Small intestine (tissue), 7 donors: Measurements from ENCODE around the gene PCYT2. TPM values are rescaled to one million over a fixed set of nuclear protein-coding genes. Genes with fewer than 3 reads are reported as not detected.

Experiments used
- DNase-seq, 2 donors: peaks; one replicate each; pipeline versions ENCODE4 v3.0.0 to v3.0.0-alpha.2; 2013
- FAIRE-seq: peaks from 2 replicates; lab custom pipeline; 2012; peaks lifted over from hg19 to GRCh38; lab: Jason Lieb, UNC
- H3K27ac ChIP-seq, 3 donors: one replicate each; pipeline ENCODE4 v1.5.1; 2013; ENCODE audit warnings: low read length in 2 of 3, mild to moderate bottlenecking in 2 of 3, control low read depth in 1 of 3, inconsistent platforms in 1 of 3, low read depth in 1 of 3, moderate library complexity in 1 of 3
- H3K27me3 ChIP-seq, 3 donors: one replicate each; pipeline ENCODE4 v1.6.1; 2013; ENCODE audit warnings: low read length in 3 of 3, inconsistent platforms in 1 of 3; ENCODE audit not compliant: control insufficient read depth in 3 of 3, insufficient read depth in 3 of 3
- H3K36me3 ChIP-seq, 3 donors: one replicate each; pipeline ENCODE4 v1.6.1; 2013; ENCODE audit warnings: low read length in 3 of 3, inconsistent platforms in 1 of 3, low read depth in 1 of 3, mild to moderate bottlenecking in 1 of 3, moderate library complexity in 1 of 3; ENCODE audit not compliant: control insufficient read depth in 3 of 3, insufficient read depth in 2 of 3
- H3K4me1 ChIP-seq, 3 donors: one replicate each; pipeline ENCODE4 v1.6.1; 2013; ENCODE audit warnings: low read length in 2 of 3, inconsistent platforms in 1 of 3, low read depth in 1 of 3, mild to moderate bottlenecking in 1 of 3, moderate library complexity in 1 of 3; ENCODE audit not compliant: control insufficient read depth in 3 of 3, insufficient read depth in 2 of 3
- H3K4me3 ChIP-seq, 3 donors: one replicate each; pipeline ENCODE4 v1.5.1; 2013; ENCODE audit warnings: low read length in 3 of 3, control low read depth in 1 of 3, inconsistent platforms in 1 of 3, low read depth in 1 of 3, mild to moderate bottlenecking in 1 of 3, moderate library complexity in 1 of 3
- H3K9me3 ChIP-seq, 2 donors: one replicate each; pipeline ENCODE4 v1.6.1; 2013; ENCODE audit warnings: low read depth in 1 of 2, low read length in 1 of 2; ENCODE audit not compliant: control insufficient read depth in 2 of 2, insufficient read depth in 1 of 2
- WGBS, 3 donors: extraction: QIAGEN DNeasy Blood & Tissue Kit; methylation state at CpG; one replicate each; pipeline ENCODE4 v1.1.7; 2013; 5-methylcytosine and 5-hydroxymethylcytosine counted together
- polyA plus RNA-seq, 4 donors: library from polyadenylated mRNA; stranded (reverse) in 3 of 4; unstranded in 1 of 4; fragments of 200-250 nt in 3 of 4; fragments of 120-200 nt in 1 of 4; gene quantifications; one replicate each; pipeline versions ENCODE4 v1.2.1 to v1.2.3, GENCODE V29; 2013
- donor health status: healthy with polysubstance abuse.
- donor health status: control.
- donor health status: control.
- donor health status: Bipolar disorder and iron deficiency.
- donor health status: healthy.

The PCYT2 gene
- polyA plus RNA-seq, 4 donors, result 32.6 to 303 (median 174) TPM

GRCh38 chr17:81903896-81904599 lies 7.2 kb downstream of the PCYT2 start:
- DNase-seq, result no peak
- no peak for FAIRE-seq
- H3K36me3 ChIP-seq, result peaks cover 0 to 84% (median 13%) of the 10 kb centered on the region in 3 donors
- H3K4me3 ChIP-seq, result no peak overlapping the region
- WGBS, 3 donors, result 91 to 93% (median 92%) methylated on average over 24 of the region's 24 CpGs
- H3K27me3 ChIP-seq, result peaks cover 0 to 11% (median 0%) of the 10 kb centered on the region in 3 donors
- H3K9me3 ChIP-seq, result no peaks in the 10 kb centered on the region
- peaks cover 0 to 9% (median 0%) of the 10 kb centered on the region in 3 donors for H3K4me1 ChIP-seq
- H3K27ac ChIP-seq, result no peak overlapping the region

DNA sequence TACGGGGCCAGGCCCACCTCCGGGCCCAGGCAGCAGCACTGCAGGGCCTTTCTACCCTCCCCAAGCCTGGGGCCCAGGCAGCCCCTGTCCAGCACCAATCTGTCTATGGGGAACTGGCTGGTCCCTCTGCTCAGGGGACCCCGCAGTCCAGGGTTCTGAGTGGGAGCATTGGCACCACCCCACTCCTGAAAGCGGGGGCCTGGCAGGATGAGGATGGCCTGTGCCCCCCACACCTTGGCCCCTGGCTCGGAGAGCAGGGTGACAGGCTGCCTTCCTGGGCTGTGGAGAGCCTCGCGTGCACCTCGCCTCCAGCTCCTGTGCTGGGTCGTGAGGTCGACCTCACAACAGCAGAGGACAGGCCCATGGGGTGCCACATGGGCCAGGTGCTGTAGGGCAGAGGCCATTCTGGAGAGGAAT lies 7.8 kb downstream of the PCYT2 start:
- no peak overlapping the region for H3K4me3 ChIP-seq
- no peak overlapping the region for H3K27ac ChIP-seq
- FAIRE-seq (no peak), DNase-seq (no peak)
- peaks cover 0 to 84% (median 13%) of the 10 kb centered on the region in 3 donors for H3K36me3 ChIP-seq
- peaks cover 0 to 9% (median 0%) of the 10 kb centered on the region in 3 donors for H3K4me1 ChIP-seq
- H3K9me3 ChIP-seq, result no peaks in the 10 kb centered on the region
- H3K27me3 ChIP-seq, result peaks cover 0 to 11% (median 0%) of the 10 kb centered on the region in 3 donors
- 91 to 93% (median 91%) methylated on average over 10 of the region's 10 CpGs for WGBS, 3 donors

DNA sequence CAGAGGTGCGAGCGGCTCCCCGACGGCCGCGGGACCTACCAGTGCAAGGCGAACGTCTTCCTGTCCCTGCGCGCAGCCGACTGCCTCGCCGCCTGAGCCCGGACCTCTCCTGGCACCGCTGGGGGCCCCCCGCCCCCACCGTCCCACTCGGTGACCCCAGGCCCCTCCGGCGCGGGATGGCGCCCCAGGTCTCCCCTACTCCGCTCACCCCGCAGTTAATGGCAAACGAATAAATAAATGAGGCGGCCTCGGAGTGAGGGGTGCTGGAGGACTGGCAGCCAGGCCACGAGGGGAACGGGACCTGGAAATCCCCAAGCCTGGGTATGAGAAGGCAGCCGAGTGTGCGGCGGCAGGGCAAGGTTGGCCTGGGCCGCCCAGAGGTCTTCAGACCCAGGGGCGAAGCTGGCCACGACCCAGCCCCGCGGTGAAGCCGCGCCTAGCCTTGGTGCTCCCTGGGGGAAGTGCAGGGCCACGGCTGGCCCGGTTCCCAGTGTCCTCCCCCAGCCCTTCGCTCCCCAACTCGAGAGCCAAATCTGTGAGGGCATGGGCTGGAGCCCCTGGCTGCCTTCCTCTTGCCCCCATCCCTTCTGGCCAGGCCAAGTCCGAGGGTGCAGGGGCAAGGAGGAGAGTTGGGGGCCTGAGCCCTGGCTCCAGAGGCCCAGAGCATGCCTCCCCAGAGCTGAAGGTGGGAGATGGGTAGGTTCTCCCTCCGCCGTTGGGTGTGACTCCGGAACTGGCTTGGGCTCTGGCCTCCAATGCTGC lies 8.4 kb downstream of the PCYT2 start:
- Histone ChIP-seq H3K36me3 (peaks cover 0 to 84% (median 7%) of the 10 kb centered on the region in 3 donors), H3K27me3 (peaks cover 0 to 11% (median 0%) of the 10 kb centered on the region in 3 donors), H3K4me1 (peaks cover 0 to 9% (median 0%) of the 10 kb centered on the region in 3 donors), H3K4me3 (peak overlapping the region in 1 of 3 donors; percentile 34), H3K9me3 (no peaks in the 10 kb centered on the region), H3K27ac (no peak overlapping the region)
- no peak for FAIRE-seq
- DNase-seq, result no peak
- 22 to 34% (median 26%) methylated on average over 41 to 47 of the region's 47 CpGs for WGBS, 3 donors

DNA sequence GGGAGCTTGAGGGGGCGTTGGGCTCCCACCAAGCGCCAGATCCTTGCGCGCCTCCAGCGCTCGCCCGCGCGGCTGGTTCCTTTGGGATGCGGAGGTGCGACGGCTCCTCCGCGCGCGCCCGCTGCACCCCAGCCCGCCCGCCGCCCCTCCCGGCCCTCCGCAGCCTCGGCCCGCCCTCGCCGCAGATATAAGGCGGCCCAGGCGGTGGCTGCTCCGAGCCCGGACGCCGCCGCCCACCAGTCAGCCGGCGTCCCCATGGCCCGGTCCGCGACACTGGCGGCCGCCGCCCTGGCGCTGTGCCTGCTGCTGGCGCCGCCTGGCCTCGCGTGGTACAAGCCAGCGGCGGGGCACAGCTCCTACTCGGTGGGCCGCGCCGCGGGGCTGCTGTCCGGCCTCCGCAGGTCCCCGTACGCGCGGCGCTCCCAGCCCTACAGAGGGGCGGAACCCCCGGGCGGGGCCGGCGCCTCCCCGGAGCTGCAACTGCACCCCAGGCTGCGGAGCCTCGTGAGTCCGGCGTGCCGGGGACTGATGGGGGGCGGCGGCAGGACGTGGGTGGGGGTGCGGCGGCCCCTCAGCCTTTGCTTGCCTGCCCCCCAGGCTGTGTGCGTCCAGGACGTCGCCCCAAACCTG lies 9.1 kb downstream of the PCYT2 start, which contains the start of gene NPB:
TSS of gene NPB (plus strand) at position 216 of the 630 bp plus-strand sequence. CDS start at position 256, 40 bp downstream.
- peaks cover 0 to 9% (median 0%) of the 10 kb centered on the region in 3 donors for H3K4me1 ChIP-seq
- H3K9me3 ChIP-seq, result no peaks in the 10 kb centered on the region
- H3K36me3 ChIP-seq, result peaks cover 3 to 84% (median 5%) of the 10 kb centered on the region in 3 donors
- DNase-seq (peak; percentile 37 to 63), FAIRE-seq (no peak)
- H3K4me3 ChIP-seq, result peak within 1 kb of the TSS in 1 of 3 donors; percentile 34
- peaks cover 0 to 11% (median 0%) of the 10 kb centered on the region in 3 donors for H3K27me3 ChIP-seq
- WGBS, 3 donors, result 0 to 1% (median 1%) methylated on average over 35 to 79 of the region's 79 CpGs
- H3K27ac ChIP-seq, result no peak within 1 kb of the TSS

DNA sequence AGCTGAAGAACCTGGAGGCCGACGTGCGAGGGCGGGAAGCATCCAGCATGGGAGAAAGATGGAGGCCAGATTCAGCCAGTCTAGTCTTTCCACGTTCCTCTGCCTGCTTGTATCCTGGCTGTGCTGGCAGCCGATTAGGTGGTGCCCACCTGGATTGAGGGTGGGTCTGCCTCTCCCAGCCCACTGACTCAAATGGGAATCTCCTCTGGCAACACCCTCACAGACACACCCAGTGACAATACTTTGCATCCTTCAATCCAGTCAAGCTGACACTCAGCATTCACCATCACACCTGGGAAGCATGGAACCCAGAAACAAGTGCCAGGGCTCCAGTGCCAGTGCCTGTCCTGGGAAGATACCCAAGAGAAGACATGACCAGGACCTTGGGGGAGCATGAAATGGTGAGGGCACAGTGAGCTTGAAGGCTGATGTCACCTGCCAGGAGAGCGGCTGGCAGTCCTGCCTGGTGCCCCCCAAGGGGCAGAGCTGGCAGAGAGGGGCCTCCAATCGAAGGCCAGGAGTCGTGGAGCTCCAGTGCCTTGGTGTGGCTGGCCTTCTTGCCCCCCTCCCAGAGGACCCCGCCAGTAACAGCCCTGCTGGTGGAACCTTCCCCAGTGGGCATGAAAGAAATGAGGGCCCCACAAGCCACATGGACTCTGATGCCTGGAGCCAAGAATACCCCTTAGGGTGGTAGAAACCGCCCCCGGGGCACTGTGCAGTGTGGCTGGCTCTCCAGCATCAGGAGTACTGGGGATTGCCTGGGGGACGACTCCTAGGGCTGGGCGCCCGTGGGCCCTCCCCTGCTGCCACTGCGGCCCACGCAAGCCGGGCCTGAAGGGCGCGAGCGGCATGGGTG lies 9.8 kb downstream of the PCYT2 start:
- whole genome bisulfite sequencing, 3 donors, result 48 to 64% (median 48%) methylated on average over 11 to 21 of the region's 21 CpGs
- Histone ChIP-seq H3K36me3 (peaks cover under 1 to 84% (median 5%) of the 10 kb centered on the region in 3 donors), H3K4me1 (peaks cover 0 to 9% (median 0%) of the 10 kb centered on the region in 3 donors), H3K27ac (no peak overlapping the region), H3K4me3 (peak overlapping the region in 1 of 3 donors; percentile 34), H3K27me3 (peaks cover 0 to 11% (median 0%) of the 10 kb centered on the region in 3 donors), H3K9me3 (no peaks in the 10 kb centered on the region)
- FAIRE-seq, result no peak
- no peak for DNase-seq

GRCh38 chr17:81900181-81900820 lies 10.9 kb downstream of the PCYT2 start:
- no peak for DNase-seq
- no peak overlapping the region for H3K27ac ChIP-seq
- 81 to 86% (median 83%) methylated on average over 18 of the region's 18 CpGs for WGBS, 3 donors
- peaks cover 0 to 11% (median 0%) of the 10 kb centered on the region in 3 donors for H3K27me3 ChIP-seq
- H3K4me1 ChIP-seq, result peaks cover 0 to 9% (median 0%) of the 10 kb centered on the region in 3 donors
- H3K9me3 ChIP-seq, result no peaks in the 10 kb centered on the region
- FAIRE-seq, result no peak
- peaks cover 0 to 82% (median 5%) of the 10 kb centered on the region in 3 donors for H3K36me3 ChIP-seq
- H3K4me3 ChIP-seq, result no peak overlapping the region

- no peak overlapping the region for H3K27ac ChIP-seq
- peaks cover 0 to 9% (median 0%) of the 10 kb centered on the region in 3 donors for H3K4me1 ChIP-seq
- H3K9me3 ChIP-seq, result no peaks in the 10 kb centered on the region
- peaks cover 0 to 82% (median 8%) of the 10 kb centered on the region in 3 donors for H3K36me3 ChIP-seq
- peaks cover 0 to 11% (median 0%) of the 10 kb centered on the region in 3 donors for H3K27me3 ChIP-seq
- FAIRE-seq, result no peak
- no peak for DNase-seq
- H3K4me3 ChIP-seq, result no peak overlapping the region
- 92 to 96% (median 93%) methylated on average over 22 of the region's 22 CpGs for WGBS, 3 donors
These were observed 11.6 kb downstream of the PCYT2 start for GRCh38 chr17:81899514-81900166.
